ENCODE measurements around the gene CTSL.

DNA sequence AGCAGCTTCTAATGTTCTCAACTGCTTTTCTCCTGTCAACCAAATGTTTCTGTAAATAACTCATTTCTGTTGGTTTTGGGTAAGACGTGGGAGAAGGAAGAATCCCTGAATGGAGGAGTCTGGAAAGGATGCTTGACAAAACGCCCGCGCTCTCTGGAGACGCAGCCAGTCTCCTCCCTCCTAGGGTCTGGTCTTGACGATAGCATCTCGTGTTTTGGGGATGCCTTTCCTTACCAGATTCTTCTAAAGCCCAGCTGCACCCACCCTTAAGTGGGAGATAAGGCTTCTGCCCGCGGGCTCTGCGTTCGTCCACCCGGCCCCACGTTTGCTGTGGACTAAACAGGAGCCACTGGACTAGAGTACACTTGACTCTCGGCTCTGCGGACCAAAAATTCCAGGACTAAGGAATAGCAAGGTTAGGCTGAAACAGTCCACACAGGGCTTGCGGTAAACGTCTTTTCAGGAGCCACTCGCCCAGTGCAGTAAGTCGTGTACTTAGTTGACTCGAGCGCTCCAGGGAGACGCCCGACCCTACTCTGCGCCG is 491 bp upstream of the CTSL start:
- TF ChIP-seq, protein P1, sequence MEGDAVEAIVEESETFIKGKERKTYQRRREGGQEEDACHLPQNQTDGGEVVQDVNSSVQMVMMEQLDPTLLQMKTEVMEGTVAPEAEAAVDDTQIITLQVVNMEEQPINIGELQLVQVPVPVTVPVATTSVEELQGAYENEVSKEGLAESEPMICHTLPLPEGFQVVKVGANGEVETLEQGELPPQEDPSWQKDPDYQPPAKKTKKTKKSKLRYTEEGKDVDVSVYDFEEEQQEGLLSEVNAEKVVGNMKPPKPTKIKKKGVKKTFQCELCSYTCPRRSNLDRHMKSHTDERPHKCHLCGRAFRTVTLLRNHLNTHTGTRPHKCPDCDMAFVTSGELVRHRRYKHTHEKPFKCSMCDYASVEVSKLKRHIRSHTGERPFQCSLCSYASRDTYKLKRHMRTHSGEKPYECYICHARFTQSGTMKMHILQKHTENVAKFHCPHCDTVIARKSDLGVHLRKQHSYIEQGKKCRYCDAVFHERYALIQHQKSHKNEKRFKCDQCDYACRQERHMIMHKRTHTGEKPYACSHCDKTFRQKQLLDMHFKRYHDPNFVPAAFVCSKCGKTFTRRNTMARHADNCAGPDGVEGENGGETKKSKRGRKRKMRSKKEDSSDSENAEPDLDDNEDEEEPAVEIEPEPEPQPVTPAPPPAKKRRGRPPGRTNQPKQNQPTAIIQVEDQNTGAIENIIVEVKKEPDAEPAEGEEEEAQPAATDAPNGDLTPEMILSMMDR (IDR thresholded peaks at IDR 0.05; ENCODE audit: insufficient read depth, low read length, poor library complexity, severe bottlenecking) = no peak
- no peak for TF ChIP-seq EZH2phosphoT487 (conservative IDR thresholded peaks at IDR 0.05; ENCODE audit: low read length)
